H1 (cell line): ENCODE data around the gene AMH. TPM values are rescaled to one million over a fixed set of nuclear protein-coding genes. Genes with fewer than 3 reads are reported as not detected.
A peak's percentile ranks its signal among the peaks of the same experiment; 100 is the strongest.

Experiments used
- CTCF ChIA-PET: fragments of 300-600 bp; sonication (Branson Sonifier 250); formaldehyde crosslinking; loops from one replicate; lab custom pipeline; 2021; ENCODE audit not compliant: partially characterized antibody; lab: Charles Lee
- POLR2A ChIA-PET: fragments of 300-600 bp; sonication (Branson Sonifier 250); formaldehyde crosslinking; loops from one replicate; lab custom pipeline; 2021; ENCODE audit warnings: inconsistent platforms; ENCODE audit not compliant: partially characterized antibody; lab: Charles Lee
- DNase-seq, 2 experiments: peaks; one replicate each; pipeline versions ENCODE4 v3.0.0 to v3.0.0-alpha.2; 2010 to 2022; ENCODE audit warnings: low spot score in 2 of 2, low read depth in 1 of 2, mixed read lengths in 1 of 2
- FAIRE-seq: peaks from 2 replicates; lab custom pipeline; 2011; peaks lifted over from hg19 to GRCh38; lab: Jason Lieb, UNC
- H2AFZ ChIP-seq: 2 replicates; pipeline ENCODE4 v1.8.1; 2012; ENCODE audit warnings: low read length, inconsistent platforms
- H2AK5ac ChIP-seq: 2 replicates; pipeline ENCODE4 v1.6.1; 2013; ENCODE audit warnings: low read depth, low read length
- H2BK120ac ChIP-seq: replicated peaks from 2 replicates; pipeline ENCODE3; 2013; ENCODE audit warnings: low read depth, low read length, inconsistent platforms
- H2BK12ac ChIP-seq: 2 replicates; pipeline ENCODE4 v1.6.1; 2013; ENCODE audit warnings: low read depth, low read length
- H2BK15ac ChIP-seq: 2 replicates; pipeline ENCODE4 v1.6.1; 2013; ENCODE audit warnings: low read length
- H2BK20ac ChIP-seq: 2 replicates; pipeline ENCODE4 v1.6.1; 2013; ENCODE audit warnings: low read length
- H2BK5ac ChIP-seq: 2 replicates; pipeline ENCODE4 v1.6.1; 2013; ENCODE audit warnings: low read depth, low read length
- H3K14ac ChIP-seq: 2 replicates; pipeline ENCODE4 v1.6.1; 2013; ENCODE audit warnings: inconsistent platforms; ENCODE audit not compliant: insufficient read length
- H3K18ac ChIP-seq: 2 replicates; pipeline ENCODE4 v1.6.1; 2013; ENCODE audit warnings: low read length; ENCODE audit errors: extremely low read depth
- H3K23ac ChIP-seq: 2 replicates; pipeline ENCODE4 v1.6.1; 2013; ENCODE audit warnings: inconsistent platforms; ENCODE audit not compliant: insufficient read length
- H3K23me2 ChIP-seq: 2 replicates; pipeline ENCODE4 v1.6.1; 2013; ENCODE audit warnings: low read depth, low read length
- H3K27ac ChIP-seq: 2 replicates; pipeline ENCODE4 v1.6.1; 2011; ENCODE audit warnings: low read depth, low read length, inconsistent platforms
- H3K27me3 ChIP-seq, 4 experiments: replicated peaks in 1 of 4; 1 replicate in 1 of 4; 2 replicates in 3 of 4; pipeline versions ENCODE4 v1.6.1 to v1.8.1; 2011 to 2013; ENCODE audit warnings: low read length in 3 of 4, mild to moderate bottlenecking in 3 of 4, inconsistent platforms in 2 of 4, mixed read lengths in 2 of 4, moderate library complexity in 1 of 4; ENCODE audit not compliant: control insufficient read depth in 3 of 4, insufficient read depth in 3 of 4; ENCODE audit errors: extremely low read depth in 1 of 4
- H3K36me3 ChIP-seq, 4 experiments: 2 replicates each; pipeline versions ENCODE4 v1.6.1 to v1.8.1; 2011 to 2013; ENCODE audit warnings: mild to moderate bottlenecking in 4 of 4, low read length in 3 of 4, moderate library complexity in 2 of 4, control low read depth in 1 of 4, inconsistent platforms in 1 of 4; ENCODE audit not compliant: insufficient read depth in 4 of 4, control insufficient read depth in 2 of 4
- H3K4ac ChIP-seq: replicated peaks from 2 replicates; pipeline ENCODE3; 2013; ENCODE audit warnings: low read length, low read depth, mixed read lengths, inconsistent platforms; ENCODE audit not compliant: insufficient read length
- H3K4me1 ChIP-seq, 4 experiments: replicated peaks in 1 of 4; 1 replicate in 1 of 4; 2 replicates in 3 of 4; pipeline versions ENCODE4 v1.6.1 to v1.8.1; 2011 to 2013; ENCODE audit warnings: low read length in 3 of 4, inconsistent platforms in 2 of 4, mixed read lengths in 1 of 4; ENCODE audit not compliant: insufficient read depth in 4 of 4, control insufficient read depth in 3 of 4
- H3K4me2 ChIP-seq, 2 experiments: 2 replicates each; pipeline versions ENCODE4 v1.6.1 to v1.8.1; 2011 to 2013; ENCODE audit warnings: low read depth in 2 of 2, low read length in 2 of 2, control low read depth in 1 of 2, inconsistent platforms in 1 of 2, mild to moderate bottlenecking in 1 of 2; ENCODE audit not compliant: insufficient read depth in 1 of 2
- H3K4me3 ChIP-seq, 4 experiments: fragments of 200-600, 300-600 bp in 1 of 4; sonication (generic), shearing (Covaris generic), sonication (Bioruptor Twin) in 1 of 4; 2 replicates each; pipeline versions ENCODE4 v1.5.1 to v1.8.1; 2011 to 2016; ENCODE audit warnings: low read length in 4 of 4, low read depth in 3 of 4, control low read depth in 2 of 4, inconsistent platforms in 2 of 4, mild to moderate bottlenecking in 2 of 4, mixed read lengths in 1 of 4, moderate library complexity in 1 of 4; ENCODE audit not compliant: insufficient read depth in 2 of 4; ENCODE audit errors: extremely low read depth in 1 of 4
- H3K56ac ChIP-seq: replicated peaks from 2 replicates; pipeline ENCODE3; 2013; ENCODE audit warnings: low read depth, mild to moderate bottlenecking, mixed read lengths, low read length, inconsistent platforms; ENCODE audit not compliant: insufficient read length
- H3K79me1 ChIP-seq: 2 replicates; pipeline ENCODE4 v1.6.1; 2013; ENCODE audit warnings: low read depth, low read length, control low read depth
- H3K79me2 ChIP-seq, 2 experiments: 2 replicates each; pipeline versions ENCODE4 v1.6.1 to v1.8.1; 2012 to 2013; ENCODE audit warnings: low read length in 2 of 2, mild to moderate bottlenecking in 2 of 2, inconsistent platforms in 1 of 2; ENCODE audit not compliant: insufficient read depth in 2 of 2, control insufficient read depth in 1 of 2
- H3K9ac ChIP-seq, 4 experiments: replicated peaks in 1 of 4; 1 replicate in 1 of 4; 2 replicates in 3 of 4; pipeline versions ENCODE4 v1.6.1 to v1.8.1; 2011 to 2013; ENCODE audit warnings: low read depth in 3 of 4, low read length in 3 of 4, control low read depth in 2 of 4, mild to moderate bottlenecking in 2 of 4, moderate library complexity in 2 of 4, inconsistent platforms in 1 of 4; ENCODE audit errors: extremely low read depth in 1 of 4
- H3K9me3 ChIP-seq, 2 experiments: 2 replicates each; pipeline versions ENCODE4 v1.6.1 to v1.8.1; 2012 to 2013; ENCODE audit warnings: mild to moderate bottlenecking in 2 of 2, moderate library complexity in 2 of 2, control low read depth in 1 of 2, inconsistent platforms in 1 of 2, low read depth in 1 of 2, low read length in 1 of 2, mixed read lengths in 1 of 2; ENCODE audit not compliant: insufficient read depth in 2 of 2
- H4K20me1 ChIP-seq, 2 experiments: replicated peaks in 1 of 2; 2 replicates each; pipeline versions ENCODE3 to v1.8.1; 2011 to 2013; ENCODE audit warnings: inconsistent platforms in 2 of 2, low read length in 2 of 2, mild to moderate bottlenecking in 1 of 2; ENCODE audit not compliant: insufficient read depth in 2 of 2, control insufficient read depth in 1 of 2
- H4K5ac ChIP-seq: 2 replicates; pipeline ENCODE4 v1.6.1; 2013; ENCODE audit warnings: low read length, low read depth, mixed read lengths, inconsistent platforms; ENCODE audit not compliant: insufficient read length
- H4K8ac ChIP-seq: 2 replicates; pipeline ENCODE4 v1.8.0; 2013; ENCODE audit warnings: mild to moderate bottlenecking, moderate library complexity, low read length, inconsistent platforms; ENCODE audit not compliant: insufficient read depth; ENCODE audit errors: extremely low read depth
- H4K91ac ChIP-seq: replicated peaks from 2 replicates; pipeline ENCODE3; 2013; ENCODE audit warnings: low read length, mixed read lengths, inconsistent platforms; ENCODE audit not compliant: insufficient read length
- EZH2 ChIP-seq: fragments of 200-600 bp; sonication (generic); IDR thresholded peaks from 2 replicates; pipeline ENCODE4 v1.7.1; 2012; ENCODE audit warnings: low read depth, mild to moderate bottlenecking, moderate library complexity, low read length, inconsistent platforms; ENCODE audit not compliant: severe bottlenecking
- GABPA ChIP-seq: IDR thresholded peaks from 2 replicates; pipeline ENCODE4 v1.6.1; 2011; ENCODE audit warnings: mild to moderate bottlenecking, low read length, moderate library complexity, borderline replicate concordance; ENCODE audit not compliant: insufficient read depth
- RXRA ChIP-seq: IDR thresholded peaks from 2 replicates; pipeline ENCODE4 v1.6.1; 2011; ENCODE audit warnings: low read depth, mild to moderate bottlenecking, low read length, moderate library complexity; ENCODE audit not compliant: insufficient read depth
- SIN3A ChIP-seq, 2 experiments: IDR thresholded peaks in 1 of 2; conservative IDR thresholded peaks in 1 of 2; 2 replicates each; pipeline ENCODE4 v1.6.1; 2011 to 2012; ENCODE audit warnings: low read length in 2 of 2, improper control_type of control experiment in 1 of 2, low read depth in 1 of 2, mild to moderate bottlenecking in 1 of 2
- WGBS, 2 experiments: shearing (Covaris generic) in 1 of 2; methylation state at CpG; one replicate each; pipeline versions ENCODE4 v1.1.6 to v1.1.7; 2013 to 2015; ENCODE audit warnings: low lambda C conversion rate in 2 of 2, mixed read lengths in 2 of 2, inconsistent platforms in 1 of 2, low coverage in 1 of 2, missing lambda C conversion rate in 1 of 2; ENCODE audit not compliant: insufficient replicate concordance in 2 of 2, insufficient coverage in 1 of 2, insufficient read length in 1 of 2; ENCODE audit errors: extremely low coverage in 1 of 2, missing lambda C conversion rate in 1 of 2; 5-methylcytosine and 5-hydroxymethylcytosine counted together
- polyA plus RNA-seq, 7 experiments: library from polyadenylated mRNA; depleted of rRNA in 3 of 7; stranded (reverse) in 5 of 7; unstranded in 2 of 7; fragments of >200 nt in 5 of 7; fragments of 200-250 nt in 2 of 7; gene quantifications; 1 replicate in 5 of 7; 2 replicates in 1 of 7; 4 replicates in 1 of 7; pipeline versions ENCODE4 v1.2.1 to v1.2.3, GENCODE V29; 2011 to 2013; ENCODE audit warnings: missing spikeins in 2 of 7, mixed read lengths in 2 of 7
- total RNA-seq: library from RNA; stranded (reverse); fragmentation: NEBNext Ultra II Directional; extraction: Animal tissue kit (Norgen Biotek cat#: 25700); gene quantifications from 2 replicates; pipeline ENCODE4 v1.2.1, GENCODE V29; 2021

AMH gene
- total and polyA plus RNA-seq, 2 of the 8 experiments (the other 6 are each of a cell fraction or from before 2014, with no cell fraction given), result 10.5 to 15.4 TPM

GRCh38 chr19:2282062-2282861 is 33.1 kb downstream of the AMH start, which contains the start of gene PEAK3:
Gene PEAK3, minus strand, starts transcription at chr19:2282175. Its CDS starts 1,244 bp downstream, at chr19:2280931.
- Histone ChIP-seq H3K56ac (no peak within 1 kb of the TSS), H4K8ac (peak within 1 kb of the TSS; percentile 31; the same call in 1 of the 2 replicates), H3K79me1 (no peaks in the 10 kb centered on the region), H3K23ac (no peak within 1 kb of the TSS), H3K9me3 (no peaks in the 10 kb centered on the region), H3K4ac (no peak within 1 kb of the TSS), H2BK12ac (no peak within 1 kb of the TSS), H3K4me3 (peak within 1 kb of the TSS; percentile 28 to 64 (median 44)), H2AFZ (no peak within 1 kb of the TSS), H2AK5ac (no peak within 1 kb of the TSS), H4K91ac (no peak within 1 kb of the TSS), H2BK120ac (no peak within 1 kb of the TSS), H4K5ac (no peak within 1 kb of the TSS), H3K14ac (no peak within 1 kb of the TSS), H3K23me2 (peaks cover 5% of the 10 kb centered on the region; the same call in 1 of the 2 replicates), H3K27ac (no peak within 1 kb of the TSS), H2BK15ac (no peak within 1 kb of the TSS), H3K27me3 (peaks cover 0 to 23% (median 16%) of the 10 kb centered on the region in 4 experiments; a peak in 6 of 7 replicates), H3K79me2 (no peaks in the 10 kb centered on the region), H4K20me1 (peaks cover 0 to 4% of the 10 kb centered on the region in 2 experiments), H2BK20ac (no peak within 1 kb of the TSS), H3K9ac (no peak within 1 kb of the TSS), H3K4me1 (peaks cover 0 to 5% (median 0%) of the 10 kb centered on the region in 4 experiments; a peak in 2 of 7 replicates), H2BK5ac (no peak within 1 kb of the TSS), H3K36me3 (no peaks in the 10 kb centered on the region), H3K18ac (no peak within 1 kb of the TSS), H3K4me2 (peak within 1 kb of the TSS; percentile 79 to 83)
- TF ChIP-seq EZH2 (peak; percentile 52), RXRA (no peak), GABPA (peak; percentile 63; the same call in 1 of the 2 replicates), SIN3A (conservative IDR thresholded peaks at IDR 0.05 in 1 of 2, IDR thresholded peaks at IDR 0.05 in 1 of 2; ENCODE audit: low read depth in 1 of 2, low read length in 2 of 2) (0 out of 4 replicates have a peak, but pooled peaks of 1 of the 2 experiments have one; percentile 23)
- peak in 1 of 2 experiments; percentile 79 for DNase-seq
- FAIRE-seq, result no peak
- 8% methylated on average over 33 of the region's 41 CpGs; no CpG with 5 or more reads in 1 of the 2 experiments for WGBS, 2 experiments
- ChIA-PET CTCF (interaction anchor here (0.9 to 1.4 kb wide), 3 partner anchors 17 to 36 kb away, joined by 3 to 5 read pairs (median 3); no protein-coding TSS in a partner anchor), POLR2A (interaction anchor here (1.0 to 2.1 kb wide), 7 partner anchors 9 to 37 kb away, joined by 3 to 9 read pairs (median 3); no protein-coding TSS in a partner anchor)
